Measurements from ENCODE around the gene PARP16.
A peak's percentile ranks its signal among the peaks of the same experiment; 100 is the strongest.
"Not testable (repeated sequence)": the region's sequence is repeated elsewhere in the genome, so short reads cannot be mapped to it uniquely, and the experiment has no call there.

Gene PARP16

DNA sequence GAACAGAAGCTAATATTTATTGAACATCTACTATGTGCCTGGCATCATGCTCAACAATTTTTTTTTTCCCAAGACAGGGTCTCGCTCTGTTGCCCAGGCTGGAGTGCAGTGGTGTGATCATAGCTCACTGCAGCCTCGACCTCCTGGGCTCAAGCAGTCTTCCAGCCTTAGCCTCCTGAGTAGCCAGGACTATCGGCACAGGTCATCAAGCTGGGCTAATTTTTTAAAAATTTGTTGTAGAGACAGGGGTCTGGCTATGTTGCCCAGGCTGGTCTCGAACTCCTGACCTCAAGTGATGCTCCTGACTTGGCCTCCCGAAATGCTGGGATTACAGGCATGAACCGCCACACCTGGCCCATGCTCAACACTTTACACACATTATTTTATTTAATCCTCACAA lies 39.7 kb downstream of the PARP16 start:
- Histone ChIP-seq H3K4me1 (ENCODE audit: insufficient read depth, low read length) (no peaks in the 10 kb centered on the region), H3K27ac (ENCODE audit: low read length) (no peak overlapping the region), H3K36me3 (ENCODE audit: insufficient read depth, low read depth, low read length) (no peaks in the 10 kb centered on the region), H3K9ac (ENCODE audit: low read depth, low read length) (no peak overlapping the region), H3K4me3 (ENCODE audit: low read length) (no peak overlapping the region), H3K9me3 (ENCODE audit: insufficient read depth, low read depth, low read length) (no peaks in the 10 kb centered on the region), H3K27me3 (ENCODE audit: insufficient read depth, low read length) (no peaks in the 10 kb centered on the region)

- no peak overlapping the region for H3K4me3 ChIP-seq (ENCODE audit: low read length)
- H3K4me1 ChIP-seq (ENCODE audit: insufficient read depth, low read length), result no peaks in the 10 kb centered on the region
- H3K9me3 ChIP-seq (ENCODE audit: insufficient read depth, low read depth, low read length), result no peaks in the 10 kb centered on the region
- no peak overlapping the region for H3K27ac ChIP-seq (ENCODE audit: low read length)
- H3K9ac ChIP-seq (ENCODE audit: low read depth, low read length), result no peak overlapping the region
- H3K27me3 ChIP-seq (ENCODE audit: insufficient read depth, low read length), result no peaks in the 10 kb centered on the region
- no peaks in the 10 kb centered on the region for H3K36me3 ChIP-seq (ENCODE audit: insufficient read depth, low read depth, low read length)
These were observed 40.5 kb downstream of the PARP16 start for GRCh38 chr15:65246026-65246714.

DNA sequence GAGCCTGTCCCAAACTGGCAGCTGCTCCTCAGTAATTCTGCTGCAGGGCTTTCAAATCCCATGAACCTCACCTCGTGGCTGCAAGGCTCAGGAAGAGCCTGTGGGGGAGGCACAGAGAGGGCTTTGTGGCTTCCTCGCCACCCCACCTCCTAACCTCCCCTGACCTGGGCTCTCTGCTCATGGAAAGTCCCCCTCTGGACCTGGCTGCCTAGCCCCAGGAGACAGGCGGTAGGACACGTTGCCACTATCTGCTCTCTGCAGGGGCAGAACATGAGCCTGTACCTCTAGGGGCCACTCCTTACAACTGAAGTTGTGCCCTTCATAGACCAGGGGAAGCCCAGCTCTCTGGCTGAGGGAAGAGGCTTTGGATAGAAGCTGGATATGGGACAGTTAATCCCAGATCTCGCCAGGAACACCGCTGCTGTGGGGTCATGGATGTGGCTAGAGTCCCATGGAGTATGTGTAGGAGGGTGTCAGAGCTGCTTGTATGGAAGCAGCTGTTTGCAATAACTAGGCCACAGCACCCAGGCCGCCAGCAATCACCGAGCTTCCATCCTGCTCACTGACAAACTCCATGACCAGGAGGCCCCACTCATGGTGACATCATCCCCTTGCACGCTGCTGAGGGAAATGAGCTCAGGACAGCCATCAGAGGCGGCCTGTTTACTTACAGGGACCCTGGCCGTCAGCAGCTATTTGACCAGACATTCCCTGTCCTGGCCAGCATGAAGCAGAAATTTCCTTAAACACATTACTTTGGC lies 41.4 kb downstream of the PARP16 start:
- H3K4me1 ChIP-seq (ENCODE audit: insufficient read depth, low read length), result no peaks in the 10 kb centered on the region
- H3K36me3 ChIP-seq (ENCODE audit: insufficient read depth, low read depth, low read length), result no peaks in the 10 kb centered on the region
- H3K4me3 ChIP-seq (ENCODE audit: low read length), result no peak overlapping the region
- no peak overlapping the region for H3K9ac ChIP-seq (ENCODE audit: low read depth, low read length)
- no peak overlapping the region for H3K27ac ChIP-seq (ENCODE audit: low read length)
- no peaks in the 10 kb centered on the region for H3K27me3 ChIP-seq (ENCODE audit: insufficient read depth, low read length)
- no peaks in the 10 kb centered on the region for H3K9me3 ChIP-seq (ENCODE audit: insufficient read depth, low read depth, low read length)

GRCh38 chr15:65244638-65245037 lies 42.0 kb downstream of the PARP16 start:
- Histone ChIP-seq H3K4me1 (ENCODE audit: insufficient read depth, low read length) (no peaks in the 10 kb centered on the region), H3K36me3 (ENCODE audit: insufficient read depth, low read depth, low read length) (no peaks in the 10 kb centered on the region), H3K9ac (ENCODE audit: low read depth, low read length) (no peak overlapping the region), H3K27ac (ENCODE audit: low read length) (no peak overlapping the region), H3K27me3 (ENCODE audit: insufficient read depth, low read length) (no peaks in the 10 kb centered on the region), H3K4me3 (ENCODE audit: low read length) (no peak overlapping the region), H3K9me3 (ENCODE audit: insufficient read depth, low read depth, low read length) (no peaks in the 10 kb centered on the region)

DNA sequence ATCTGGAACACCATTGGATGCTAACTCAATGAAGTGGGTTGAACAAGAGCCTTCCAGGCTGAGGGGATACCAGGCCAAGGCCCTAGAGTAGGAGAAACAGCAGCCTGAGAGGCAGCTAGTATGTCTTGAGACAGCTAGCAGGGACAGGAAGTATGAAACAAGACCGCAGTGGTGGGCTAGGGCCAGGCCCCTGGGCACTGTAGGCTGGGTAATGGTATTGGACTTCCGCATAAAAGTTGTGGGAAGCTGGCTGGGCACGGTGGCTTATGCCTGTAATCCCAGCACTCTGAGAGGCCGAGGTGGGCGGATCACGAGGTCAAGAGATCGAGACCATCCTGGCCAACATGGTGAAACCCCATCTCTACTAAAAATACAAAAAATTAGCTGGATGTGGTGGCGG lies 50.2 kb downstream of the PARP16 start:
- not testable (repeated sequence) for H3K27ac ChIP-seq (ENCODE audit: low read length); H3K36me3 ChIP-seq (ENCODE audit: insufficient read depth, low read depth, low read length); H3K4me3 ChIP-seq (ENCODE audit: low read length); H3K27me3 ChIP-seq (ENCODE audit: insufficient read depth, low read length); H3K9ac ChIP-seq (ENCODE audit: low read depth, low read length); H3K9me3 ChIP-seq (ENCODE audit: insufficient read depth, low read depth, low read length); H3K4me1 ChIP-seq (ENCODE audit: insufficient read depth, low read length)

DNA sequence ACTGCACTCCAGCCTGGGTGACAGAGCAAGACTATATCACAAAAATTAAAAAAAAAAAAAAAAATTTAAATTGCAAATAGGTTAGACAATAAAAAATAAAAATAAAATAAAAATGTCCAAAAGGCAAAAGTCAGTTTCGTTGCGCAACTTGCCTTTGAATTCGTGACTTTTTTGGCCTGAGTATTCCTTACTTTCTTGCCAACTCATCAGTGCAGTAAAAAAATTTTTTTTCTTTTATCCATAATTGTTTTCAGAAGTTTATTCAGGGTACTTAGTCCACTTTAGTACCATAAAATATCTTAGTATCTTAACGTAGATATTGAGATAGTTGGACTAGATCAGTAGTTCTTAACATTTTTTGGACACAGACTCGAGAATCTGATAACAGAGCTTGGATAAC lies 53.0 kb downstream of the PARP16 start:
- no peaks in the 10 kb centered on the region for H3K4me1 ChIP-seq (ENCODE audit: insufficient read depth, low read length)
- no peak overlapping the region for H3K4me3 ChIP-seq (ENCODE audit: low read length)
- H3K27me3 ChIP-seq (ENCODE audit: insufficient read depth, low read length), result no peaks in the 10 kb centered on the region
- no peaks in the 10 kb centered on the region for H3K9me3 ChIP-seq (ENCODE audit: insufficient read depth, low read depth, low read length)
- no peak overlapping the region for H3K27ac ChIP-seq (ENCODE audit: low read length)
- H3K9ac ChIP-seq (ENCODE audit: low read depth, low read length), result no peak overlapping the region
- no peaks in the 10 kb centered on the region for H3K36me3 ChIP-seq (ENCODE audit: insufficient read depth, low read depth, low read length)

DNA sequence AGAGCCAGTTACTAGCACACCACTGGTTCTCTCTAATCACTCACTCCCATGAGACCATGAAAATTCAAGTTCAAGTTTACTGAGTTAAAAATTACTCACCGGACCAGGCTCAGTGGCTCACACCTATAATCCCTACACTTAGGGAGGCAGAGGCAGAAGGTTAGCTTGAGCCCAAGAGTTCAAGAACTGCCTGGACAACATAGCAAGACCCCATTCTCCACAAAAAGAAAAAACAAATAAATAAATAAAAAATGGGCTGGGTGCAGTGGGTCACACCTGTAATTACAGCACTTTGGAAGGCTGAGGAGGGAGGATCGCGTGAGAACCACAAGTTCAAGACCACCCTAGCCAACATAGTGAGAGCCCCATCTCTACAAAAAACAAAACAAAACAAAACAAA lies 54.2 kb downstream of the PARP16 start:
- H3K36me3 ChIP-seq (ENCODE audit: insufficient read depth, low read depth, low read length), result no peaks in the 10 kb centered on the region
- H3K27ac ChIP-seq (ENCODE audit: low read length), result no peak overlapping the region
- H3K27me3 ChIP-seq (ENCODE audit: insufficient read depth, low read length), result no peaks in the 10 kb centered on the region
- H3K9ac ChIP-seq (ENCODE audit: low read depth, low read length), result no peak overlapping the region
- H3K4me3 ChIP-seq (ENCODE audit: low read length), result no peak overlapping the region
- no peaks in the 10 kb centered on the region for H3K9me3 ChIP-seq (ENCODE audit: insufficient read depth, low read depth, low read length)
- no peaks in the 10 kb centered on the region for H3K4me1 ChIP-seq (ENCODE audit: insufficient read depth, low read length)

- H3K4me1 ChIP-seq (ENCODE audit: insufficient read depth, low read length), result no peaks in the 10 kb centered on the region; the same call in 1 of the 2 replicates
- H3K36me3 ChIP-seq (ENCODE audit: insufficient read depth, low read depth, low read length), result no peaks in the 10 kb centered on the region
- H3K9ac ChIP-seq (ENCODE audit: low read depth, low read length), result no peak overlapping the region
- H3K4me3 ChIP-seq (ENCODE audit: low read length), result no peak overlapping the region
- no peak overlapping the region for H3K27ac ChIP-seq (ENCODE audit: low read length)
- H3K9me3 ChIP-seq (ENCODE audit: insufficient read depth, low read depth, low read length), result no peaks in the 10 kb centered on the region
- H3K27me3 ChIP-seq (ENCODE audit: insufficient read depth, low read length), result no peaks in the 10 kb centered on the region
These were observed 55.4 kb downstream of the PARP16 start for GRCh38 chr15:65231306-65231705.

DNA sequence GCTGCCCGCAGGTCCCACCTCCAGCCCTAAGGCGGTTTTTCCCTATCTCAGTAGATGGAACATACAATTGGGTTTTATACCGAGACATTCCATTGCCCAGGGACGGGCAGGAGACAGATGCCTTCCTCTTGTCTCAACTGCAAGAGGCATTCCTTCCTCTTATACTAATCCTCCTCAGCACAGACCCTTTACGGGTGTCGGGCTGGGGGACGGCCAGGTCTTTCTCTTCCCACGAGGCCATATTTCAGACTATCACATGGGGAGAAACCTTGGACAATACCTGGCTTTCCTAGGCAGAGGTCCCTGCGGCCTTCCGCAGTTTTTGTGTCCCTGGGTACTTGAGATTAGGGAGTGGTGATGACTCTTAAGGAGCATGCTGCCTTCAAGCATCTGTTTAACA lies 59.8 kb downstream of the PARP16 start:
- not testable (repeated sequence) for H3K27ac ChIP-seq (ENCODE audit: low read length); H3K27me3 ChIP-seq (ENCODE audit: insufficient read depth, low read length); H3K4me3 ChIP-seq (ENCODE audit: low read length); H3K4me1 ChIP-seq (ENCODE audit: insufficient read depth, low read length); H3K9me3 ChIP-seq (ENCODE audit: insufficient read depth, low read depth, low read length); H3K36me3 ChIP-seq (ENCODE audit: insufficient read depth, low read depth, low read length); H3K9ac ChIP-seq (ENCODE audit: low read depth, low read length)

- H3K27ac ChIP-seq (ENCODE audit: low read length), result no peak overlapping the region
These were observed 60.5 kb downstream of the PARP16 start for GRCh38 chr15:65226221-65226620.

GRCh38 chr15:65223996-65224395 lies 62.7 kb downstream of the PARP16 start:
- H3K4me3 ChIP-seq (ENCODE audit: low read length), result no peak overlapping the region
- H3K27me3 ChIP-seq (ENCODE audit: insufficient read depth, low read length), result no peaks in the 10 kb centered on the region
- H3K4me1 ChIP-seq (ENCODE audit: insufficient read depth, low read length), result no peaks in the 10 kb centered on the region; the same call in 1 of the 2 replicates

More at GRCh38 chr15:65226221-65226620, 60.5 kb downstream of the PARP16 start:
- Histone ChIP-seq H3K9ac (ENCODE audit: low read depth, low read length) (peak overlapping the region; percentile 1; the same call in 1 of the 2 replicates), H3K4me3 (ENCODE audit: low read length) (no peak overlapping the region), H3K4me1 (ENCODE audit: insufficient read depth, low read length) (no peaks in the 10 kb centered on the region; the same call in 1 of the 2 replicates), H3K9me3 (ENCODE audit: insufficient read depth, low read depth, low read length) (no peaks in the 10 kb centered on the region), H3K36me3 (ENCODE audit: insufficient read depth, low read depth, low read length) (no peaks in the 10 kb centered on the region), H3K27me3 (ENCODE audit: insufficient read depth, low read length) (no peaks in the 10 kb centered on the region)

GRCh38 chr15:65222891-65223290 lies 63.8 kb downstream of the PARP16 start:
- Histone ChIP-seq H3K4me1 (ENCODE audit: insufficient read depth, low read length) (no peaks in the 10 kb centered on the region; the same call in 1 of the 2 replicates), H3K9me3 (ENCODE audit: insufficient read depth, low read depth, low read length) (no peaks in the 10 kb centered on the region), H3K9ac (ENCODE audit: low read depth, low read length) (no peak overlapping the region), H3K4me3 (ENCODE audit: low read length) (no peak overlapping the region), H3K36me3 (ENCODE audit: insufficient read depth, low read depth, low read length) (no peaks in the 10 kb centered on the region), H3K27me3 (ENCODE audit: insufficient read depth, low read length) (no peaks in the 10 kb centered on the region), H3K27ac (ENCODE audit: low read length) (no peak overlapping the region)

More at GRCh38 chr15:65223996-65224395, 62.7 kb downstream of the PARP16 start:
- Histone ChIP-seq H3K9ac (ENCODE audit: low read depth, low read length) (no peak overlapping the region), H3K36me3 (ENCODE audit: insufficient read depth, low read depth, low read length) (no peaks in the 10 kb centered on the region), H3K27ac (ENCODE audit: low read length) (no peak overlapping the region), H3K9me3 (ENCODE audit: insufficient read depth, low read depth, low read length) (no peaks in the 10 kb centered on the region)
